Natural killer cell (primary cell): ENCODE measurements around the gene RAD9A. TPM values are rescaled to one million over a fixed set of nuclear protein-coding genes. Genes with fewer than 3 reads are reported as not detected.

Experiments used
- ATAC-seq, 3 donors: fragments of 150-1000 bp in 2 of 3; fragments of 200-7000 bp in 1 of 3; cut with Tn5 transposase; 1 replicate in 1 of 3; 2 replicates in 2 of 3; pipeline ENCODE4 v1.10.0; 2021; ENCODE audit warnings: mild to moderate bottlenecking in 2 of 3, moderate library complexity in 2 of 3
- DNase-seq, 2 donors: peaks; one replicate each; pipeline versions ENCODE4 v3.0.0 to v3.0.0-alpha.2; 2013 to 2021; ENCODE audit warnings: mixed read lengths in 1 of 2
- H3K27ac ChIP-seq: one replicate; pipeline ENCODE4 v1.5.1; 2013; ENCODE audit warnings: mild to moderate bottlenecking, low read length
- H3K27me3 ChIP-seq: one replicate; pipeline ENCODE4 v1.6.1; 2013; ENCODE audit warnings: low read length; ENCODE audit not compliant: control insufficient read depth, insufficient read depth
- H3K36me3 ChIP-seq: one replicate; pipeline ENCODE4 v1.6.1; 2013; ENCODE audit warnings: low read length; ENCODE audit not compliant: control insufficient read depth, insufficient read depth
- H3K4me1 ChIP-seq: one replicate; pipeline ENCODE4 v1.6.1; 2013; ENCODE audit warnings: low read length; ENCODE audit not compliant: control insufficient read depth, insufficient read depth
- H3K4me3 ChIP-seq: one replicate; pipeline ENCODE4 v1.5.1; 2013; ENCODE audit warnings: low read length
- H3K9me3 ChIP-seq: one replicate; pipeline ENCODE4 v1.6.1; 2013; ENCODE audit warnings: low read length; ENCODE audit not compliant: control insufficient read depth, insufficient read depth
- H3K27ac Mint-ChIP-seq, 2 donors: one replicate each; pipeline ENCODE4 v1.8.0; 2022; ENCODE audit warnings: mild to moderate bottlenecking in 2 of 2, mixed read lengths in 2 of 2, moderate library complexity in 1 of 2
- H3K27me3 Mint-ChIP-seq, 2 donors: one replicate each; pipeline ENCODE4 v1.8.0; 2022; ENCODE audit warnings: low read depth in 2 of 2, mixed read lengths in 2 of 2
- H3K36me3 Mint-ChIP-seq: one replicate; pipeline ENCODE4 v1.8.0; 2022; ENCODE audit warnings: mixed read lengths
- H3K4me1 Mint-ChIP-seq, 2 donors: one replicate each; pipeline ENCODE4 v1.8.0; 2022; ENCODE audit warnings: mixed read lengths in 2 of 2
- H3K4me3 Mint-ChIP-seq: one replicate; pipeline ENCODE4 v1.8.0; 2022; ENCODE audit warnings: mild to moderate bottlenecking, moderate library complexity, mixed read lengths
- H3K9me3 Mint-ChIP-seq, 2 donors: one replicate each; pipeline ENCODE4 v1.8.0; 2022; ENCODE audit warnings: mixed read lengths in 2 of 2
- CTCF ChIP-seq: fragments of 200-600 bp; IDR thresholded peaks from one replicate; pipeline ENCODE4 v1.8.0; 2022; ENCODE audit warnings: antibody characterized with exemption
- WGBS: methylation state at CpG from one replicate; pipeline ENCODE4 v1.1.7; 2013; ENCODE audit warnings: missing lambda C conversion rate; ENCODE audit not compliant: insufficient coverage; 5-methylcytosine and 5-hydroxymethylcytosine counted together
- intact Hi-C: fragments of 100-400 bp; cut with micrococcal nuclease; formaldehyde crosslinking; loops from one replicate; pipeline ENCODE4 v1.14.2; 2022
- total RNA-seq, 4 donors: library from RNA; stranded (reverse); fragments of 120-200 nt in 1 of 4; gene quantifications; one replicate each; pipeline versions ENCODE4 v1.2.3 to v1.2.4, GENCODE V29; 2013 to 2022

The RAD9A gene
- total RNA-seq, 3 donors from 2014 or later (not counting 1 experiment from before 2014, with no cell fraction given), result 30.2 to 47.1 (median 37.3) TPM

- intact Hi-C loops, result loop anchor here (5.0 kb wide), 2 partner anchors 84 to 104 kb away; partner anchors contain the start of genes ANKRD13D and GRK2
- WGBS, result 45% methylated on average over 8 of the region's 8 CpGs
- Histone ChIP-seq H3K27me3 (peaks cover 3% of the 10 kb centered on the region), H3K27ac (no peak overlapping the region), H3K4me1 (peaks cover 75% of the 10 kb centered on the region), H3K36me3 (no peaks in the 10 kb centered on the region), H3K4me3 (peak overlapping the region; percentile 38), H3K9me3 (no peaks in the 10 kb centered on the region)
- peak overlapping the region; percentile 68 to 70 for H3K27ac Mint-ChIP-seq
- H3K4me3 Mint-ChIP-seq, result peak overlapping the region; percentile 90
- H3K27me3 Mint-ChIP-seq, result peaks cover under 1 to 6% of the 10 kb centered on the region in 2 donors
- peak in 1 of 2 donors; percentile 70 for DNase-seq
- ATAC-seq, result no peak
- no peak for TF ChIP-seq CTCF
- no peaks in the 10 kb centered on the region for H3K36me3 Mint-ChIP-seq
- H3K9me3 Mint-ChIP-seq, result no peaks in the 10 kb centered on the region
- peaks cover 52 to 69% of the 10 kb centered on the region in 2 donors for H3K4me1 Mint-ChIP-seq
These were observed 20.4 kb upstream of the RAD9A start for GRCh38 chr11:67371189-67371910.

GRCh38 chr11:67371911-67372320 lies 19.9 kb upstream of the RAD9A start:
- H3K4me3 Mint-ChIP-seq, result peak overlapping the region; percentile 90
- Histone ChIP-seq H3K9me3 (no peaks in the 10 kb centered on the region), H3K27me3 (peaks cover 3% of the 10 kb centered on the region), H3K27ac (no peak overlapping the region), H3K4me1 (peaks cover 69% of the 10 kb centered on the region), H3K4me3 (peak overlapping the region; percentile 38), H3K36me3 (no peaks in the 10 kb centered on the region)
- peaks cover 0 to 6% of the 10 kb centered on the region in 2 donors for H3K27me3 Mint-ChIP-seq
- H3K27ac Mint-ChIP-seq, result peak overlapping the region; percentile 68 to 70
- H3K4me1 Mint-ChIP-seq, result peaks cover 50 to 64% of the 10 kb centered on the region in 2 donors
- WGBS, result 18% methylated on average over 12 of the region's 16 CpGs
- H3K9me3 Mint-ChIP-seq, result no peaks in the 10 kb centered on the region
- no peak for TF ChIP-seq CTCF
- ATAC-seq (no peak), DNase-seq (peak in 1 of 2 donors; percentile 49)
- intact Hi-C loops, result loop anchor here (5.0 kb wide), 2 partner anchors 85 to 105 kb away; partner anchors contain the start of genes ANKRD13D and GRK2
- no peaks in the 10 kb centered on the region for H3K36me3 Mint-ChIP-seq

GRCh38 chr11:67372321-67372992 lies 19.3 kb upstream of the RAD9A start:
- no peaks in the 10 kb centered on the region for H3K9me3 Mint-ChIP-seq
- Histone ChIP-seq H3K27ac (no peak overlapping the region), H3K27me3 (peaks cover 3% of the 10 kb centered on the region), H3K36me3 (no peaks in the 10 kb centered on the region), H3K4me3 (peak overlapping the region; percentile 38), H3K9me3 (no peaks in the 10 kb centered on the region), H3K4me1 (peaks cover 64% of the 10 kb centered on the region)
- H3K36me3 Mint-ChIP-seq, result no peaks in the 10 kb centered on the region
- DNase-seq, result no peak
- no peak for TF ChIP-seq CTCF
- peak overlapping the region; percentile 37 for H3K4me3 Mint-ChIP-seq
- peak overlapping the region in 1 of 2 donors; percentile 89 for H3K27ac Mint-ChIP-seq
- ATAC-seq, result no peak
- under 1% methylated on average over 78 of the region's 78 CpGs for WGBS
- peaks cover 50 to 61% of the 10 kb centered on the region in 2 donors for H3K4me1 Mint-ChIP-seq
- intact Hi-C loops, result loop anchor here (5.0 kb wide), 2 partner anchors 85 to 105 kb away; partner anchors contain the start of genes ANKRD13D and GRK2
- H3K27me3 Mint-ChIP-seq, result peaks cover 0 to 6% of the 10 kb centered on the region in 2 donors
